Head of caudate nucleus (tissue), 42 donors: Measurements from ENCODE around the gene CRTC3.
"Not testable (repeated sequence)": the region's sequence is repeated elsewhere in the genome, so short reads cannot be mapped to it uniquely, and the experiment has no call there.

Experiments
- DNase-seq, 42 donors: peaks; one replicate each; pipeline versions ENCODE4 v3.0.0 to v3.0.0-alpha.2; 2020 to 2021; ENCODE audit warnings: mixed read lengths in 7 of 42
- intact Hi-C: fragments of 100-400 bp; cut with DNase I; formaldehyde crosslinking; loops from one replicate; pipeline ENCODE4 v1.15.0; 2022

The CRTC3 gene

GRCh38 chr15:90675464-90675863 lies 145.7 kb downstream of the CRTC3 start:
- no peak for DNase-seq
- intact Hi-C loops = no loop called here

GRCh38 chr15:90677807-90678790 lies 148.4 kb downstream of the CRTC3 start:
- no peak for DNase-seq
- intact Hi-C loops = no loop called here

- intact Hi-C loops = no loop called here
- no peak for DNase-seq
Measured at GRCh38 chr15:90679959-90680358, 150.2 kb downstream of the CRTC3 start.

- no peak for DNase-seq
- intact Hi-C loops = no loop called here
Measured at GRCh38 chr15:90680371-90680935, 150.7 kb downstream of the CRTC3 start.

- no peak for DNase-seq
- intact Hi-C loops = no loop called here
Measured at GRCh38 chr15:90681056-90681455, 151.3 kb downstream of the CRTC3 start.

- DNase-seq = no peak
- intact Hi-C loops = no loop called here
Measured at GRCh38 chr15:90681480-90681879, 151.8 kb downstream of the CRTC3 start.

- intact Hi-C loops = no loop called here
- DNase-seq = no peak
Measured at GRCh38 chr15:90683371-90683770, 153.6 kb downstream of the CRTC3 start.

- intact Hi-C loops = no loop called here
- DNase-seq = no peak
Measured at GRCh38 chr15:90683876-90684275, 154.2 kb downstream of the CRTC3 start.

GRCh38 chr15:90684281-90684680 lies 154.6 kb downstream of the CRTC3 start:
- intact Hi-C loops = no loop called here
- no peak for DNase-seq

- DNase-seq = no peak
- intact Hi-C loops = no loop called here
Measured at GRCh38 chr15:90685591-90686434, 156.1 kb downstream of the CRTC3 start.

GRCh38 chr15:90686435-90687218 lies 156.9 kb downstream of the CRTC3 start:
- intact Hi-C loops = no loop called here
- DNase-seq = no peak

GRCh38 chr15:90689326-90689961 lies 159.7 kb downstream of the CRTC3 start:
- DNase-seq, intact Hi-C loops: not testable (repeated sequence)

GRCh38 chr15:90690585-90690984 lies 160.9 kb downstream of the CRTC3 start:
- intact Hi-C loops = no loop called here

GRCh38 chr15:90691369-90691768 lies 161.6 kb downstream of the CRTC3 start:
- intact Hi-C loops = no loop called here
- no peak for DNase-seq

More at GRCh38 chr15:90690585-90690984, 160.9 kb downstream of the CRTC3 start:
- no peak for DNase-seq

GRCh38 chr15:90691982-90692773 lies 162.5 kb downstream of the CRTC3 start:
- intact Hi-C loops = no loop called here
- DNase-seq = no peak
